ENCODE measurements around the gene PNPLA4.

The PNPLA4 gene

DNA sequence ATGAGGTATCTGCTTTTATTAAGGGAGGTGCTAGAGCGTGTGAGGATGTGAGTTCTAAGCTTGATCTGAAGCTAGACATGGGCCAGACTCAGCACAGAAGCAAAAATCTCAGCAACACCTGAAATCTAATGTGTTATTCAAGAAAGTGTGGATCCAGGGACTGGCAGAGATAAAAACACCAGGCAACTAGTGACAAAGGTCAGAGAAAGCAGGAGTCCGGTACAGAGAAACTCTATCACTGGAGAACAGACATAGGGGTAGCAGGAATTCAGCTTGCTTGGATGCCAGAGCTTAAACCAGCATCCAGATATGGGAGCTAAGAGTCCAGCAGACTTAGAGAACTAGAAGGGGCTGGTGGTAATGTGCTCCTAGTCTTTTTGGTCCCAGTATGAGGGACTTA, 50.3 kb downstream of the PNPLA4 start:
- TF ChIP-seq, protein P1, sequence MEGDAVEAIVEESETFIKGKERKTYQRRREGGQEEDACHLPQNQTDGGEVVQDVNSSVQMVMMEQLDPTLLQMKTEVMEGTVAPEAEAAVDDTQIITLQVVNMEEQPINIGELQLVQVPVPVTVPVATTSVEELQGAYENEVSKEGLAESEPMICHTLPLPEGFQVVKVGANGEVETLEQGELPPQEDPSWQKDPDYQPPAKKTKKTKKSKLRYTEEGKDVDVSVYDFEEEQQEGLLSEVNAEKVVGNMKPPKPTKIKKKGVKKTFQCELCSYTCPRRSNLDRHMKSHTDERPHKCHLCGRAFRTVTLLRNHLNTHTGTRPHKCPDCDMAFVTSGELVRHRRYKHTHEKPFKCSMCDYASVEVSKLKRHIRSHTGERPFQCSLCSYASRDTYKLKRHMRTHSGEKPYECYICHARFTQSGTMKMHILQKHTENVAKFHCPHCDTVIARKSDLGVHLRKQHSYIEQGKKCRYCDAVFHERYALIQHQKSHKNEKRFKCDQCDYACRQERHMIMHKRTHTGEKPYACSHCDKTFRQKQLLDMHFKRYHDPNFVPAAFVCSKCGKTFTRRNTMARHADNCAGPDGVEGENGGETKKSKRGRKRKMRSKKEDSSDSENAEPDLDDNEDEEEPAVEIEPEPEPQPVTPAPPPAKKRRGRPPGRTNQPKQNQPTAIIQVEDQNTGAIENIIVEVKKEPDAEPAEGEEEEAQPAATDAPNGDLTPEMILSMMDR (IDR thresholded peaks at IDR 0.05; ENCODE audit: low read length, missing control alignments): no peak
- no peak overlapping the region for H3K4me3 ChIP-seq (replicated peaks; ENCODE audit: low read depth, low read length)
- DNase-seq (ENCODE audit: low read depth): no peak

DNA sequence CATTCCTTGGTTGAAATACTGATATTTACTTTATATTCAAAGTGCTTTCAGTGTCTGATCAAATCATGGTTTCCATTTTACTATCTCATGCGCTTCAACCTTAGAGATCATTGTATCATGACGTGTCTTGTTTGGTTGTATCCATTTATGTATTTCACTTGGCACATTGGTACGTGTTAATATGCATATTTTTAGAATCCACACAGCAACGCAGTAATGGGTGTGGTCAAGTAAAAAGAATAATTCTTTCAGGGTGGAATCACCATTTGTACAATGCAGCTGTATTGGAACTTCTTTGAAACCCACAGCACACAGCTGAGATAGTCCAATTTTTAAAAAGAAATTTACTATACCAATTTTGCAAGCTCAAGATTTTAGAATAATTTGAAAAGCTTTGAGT, 55.2 kb downstream of the PNPLA4 start:
- no peak for DNase-seq (ENCODE audit: low read depth)
- TF ChIP-seq, protein P1 (IDR thresholded peaks at IDR 0.05; ENCODE audit: low read length, missing control alignments): no peak
- H3K4me3 ChIP-seq (replicated peaks; ENCODE audit: low read depth, low read length): no peak overlapping the region

GRCh38 chrX:7852166-7852565, 75.0 kb downstream of the PNPLA4 start:
- no peak for DNase-seq (ENCODE audit: low read depth)
- TF ChIP-seq, protein P1 (IDR thresholded peaks at IDR 0.05; ENCODE audit: low read length, missing control alignments): no peak
- H3K4me3 ChIP-seq (replicated peaks; ENCODE audit: low read depth, low read length): no peak overlapping the region
